Measurements from ENCODE around the gene MAST3.
"Not testable (repeated sequence)": the region's sequence is repeated elsewhere in the genome, so short reads cannot be mapped to it uniquely, and the experiment has no call there.

The MAST3 gene

GRCh38 chr19:18086590-18087138 is 10.9 kb upstream of the MAST3 start, which contains the start of gene IL12RB1:
Gene IL12RB1 (minus strand): TSS chr19:18086934. CDS start chr19:18086823, 111 bp downstream.
- DNase-seq (ENCODE audit: low spot score), result no peak

GRCh38 chr19:18089096-18089541 is 8.5 kb upstream of the MAST3 start:
- DNase-seq (ENCODE audit: low spot score), result not testable (repeated sequence)

- DNase-seq (ENCODE audit: low spot score), result no peak
Measured at GRCh38 chr19:18089726-18090125, 7.9 kb upstream of the MAST3 start.

GRCh38 chr19:18090545-18091216 is 6.9 kb upstream of the MAST3 start:
- no peak for DNase-seq (ENCODE audit: low spot score)

GRCh38 chr19:18091217-18091608 is 6.4 kb upstream of the MAST3 start:
- no peak for DNase-seq (ENCODE audit: low spot score)

- DNase-seq (ENCODE audit: low spot score), result no peak
Measured at GRCh38 chr19:18093439-18094161, 4.0 kb upstream of the MAST3 start.

GRCh38 chr19:18096258-18096657 is 1.3 kb upstream of the MAST3 start:
- no peak for DNase-seq (ENCODE audit: low spot score)

- no peak for DNase-seq (ENCODE audit: low spot score)
Measured at GRCh38 chr19:18097993-18098890, 664 bp downstream of the MAST3 start.

GRCh38 chr19:18098891-18099622 is 1.5 kb downstream of the MAST3 start:
- no peak for DNase-seq (ENCODE audit: low spot score)

- no peak for DNase-seq (ENCODE audit: low spot score)
Measured at GRCh38 chr19:18099623-18099995, 2.0 kb downstream of the MAST3 start.

- no peak for DNase-seq (ENCODE audit: low spot score)
Measured at GRCh38 chr19:18100710-18101109, 3.1 kb downstream of the MAST3 start.

- no peak for DNase-seq (ENCODE audit: low spot score)
Measured at GRCh38 chr19:18101268-18101667, 3.7 kb downstream of the MAST3 start.

GRCh38 chr19:18102916-18103542 is 5.5 kb downstream of the MAST3 start:
- no peak for DNase-seq (ENCODE audit: low spot score)

- DNase-seq (ENCODE audit: low spot score), result no peak
Measured at GRCh38 chr19:18104793-18105131, 7.2 kb downstream of the MAST3 start.

- not testable (repeated sequence) for DNase-seq (ENCODE audit: low spot score)
Measured at GRCh38 chr19:18105259-18105658, 7.7 kb downstream of the MAST3 start.

- no peak for DNase-seq (ENCODE audit: low spot score)
Measured at GRCh38 chr19:18107235-18107634, 9.7 kb downstream of the MAST3 start.

- DNase-seq (ENCODE audit: low spot score), result no peak
Measured at GRCh38 chr19:18108897-18109296, 11.3 kb downstream of the MAST3 start.

- DNase-seq (ENCODE audit: low spot score), result no peak
Measured at GRCh38 chr19:18109341-18109732, 11.8 kb downstream of the MAST3 start.

- DNase-seq (ENCODE audit: low spot score), result no peak
Measured at GRCh38 chr19:18109733-18110608, 12.4 kb downstream of the MAST3 start.

- no peak for DNase-seq (ENCODE audit: low spot score)
Measured at GRCh38 chr19:18110609-18111232, 13.1 kb downstream of the MAST3 start.

Measured in left forelimb (tissue), 1 donor.